ENCODE results near the gene COL6A3. TPM values are rescaled to one million over a fixed set of nuclear protein-coding genes. Genes with fewer than 3 reads are reported as not detected.
"Not testable (repeated sequence)": the region's sequence is repeated elsewhere in the genome, so short reads cannot be mapped to it uniquely, and the experiment has no call there.

The COL6A3 gene
- total and polyA plus RNA-seq, 11 donors = 17.4 to 290 (median 87.3) TPM

DNA sequence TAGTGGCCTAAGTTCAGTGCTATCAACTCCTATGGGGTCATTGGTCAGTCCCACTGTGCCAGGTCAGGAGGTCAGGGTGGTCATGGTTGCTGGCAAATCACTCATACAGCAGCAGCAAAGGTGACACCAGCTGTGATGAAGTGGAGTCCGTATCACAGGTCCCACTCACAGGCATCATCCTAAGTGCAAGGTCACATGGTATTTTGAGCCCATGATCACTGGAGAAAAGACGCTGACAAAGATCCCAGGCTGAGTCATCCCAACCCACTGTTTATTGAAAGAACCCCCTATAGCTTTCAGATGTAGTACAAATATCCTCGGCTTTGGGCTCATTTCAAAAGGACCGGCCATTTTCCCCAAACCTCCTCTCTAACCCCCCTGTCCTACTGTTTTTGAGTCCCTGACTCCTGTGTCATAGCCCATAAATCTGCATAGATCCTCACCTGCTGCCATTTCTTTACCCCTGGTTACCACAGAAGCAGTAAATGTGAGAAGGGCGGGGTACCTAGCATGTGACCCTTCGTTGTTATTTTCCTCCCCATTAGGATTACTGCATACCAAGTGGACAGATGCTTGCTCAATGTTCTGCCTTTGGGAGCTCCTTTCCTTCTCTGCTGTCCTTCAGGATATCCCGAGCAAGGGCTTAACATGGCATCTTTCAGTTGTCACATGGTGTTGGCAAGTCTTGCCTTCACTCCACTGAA is 107.7 kb downstream of the COL6A3 start:
- no peaks in the 10 kb centered on the region for H3K27me3 ChIP-seq
- peaks cover 0 to 36% (median 6%) of the 10 kb centered on the region in 12 donors for H3K4me1 ChIP-seq
- peak overlapping the region in 1 of 12 donors; percentile 6 for H3K27ac ChIP-seq
- DNase-seq = no peak
- intact Hi-C loops (cut with DNase I) = no loop called here
- no peaks in the 10 kb centered on the region for H3K36me3 ChIP-seq
- no peak for ATAC-seq
- no peak overlapping the region for H3K4me3 ChIP-seq
- TF ChIP-seq, protein P1, sequence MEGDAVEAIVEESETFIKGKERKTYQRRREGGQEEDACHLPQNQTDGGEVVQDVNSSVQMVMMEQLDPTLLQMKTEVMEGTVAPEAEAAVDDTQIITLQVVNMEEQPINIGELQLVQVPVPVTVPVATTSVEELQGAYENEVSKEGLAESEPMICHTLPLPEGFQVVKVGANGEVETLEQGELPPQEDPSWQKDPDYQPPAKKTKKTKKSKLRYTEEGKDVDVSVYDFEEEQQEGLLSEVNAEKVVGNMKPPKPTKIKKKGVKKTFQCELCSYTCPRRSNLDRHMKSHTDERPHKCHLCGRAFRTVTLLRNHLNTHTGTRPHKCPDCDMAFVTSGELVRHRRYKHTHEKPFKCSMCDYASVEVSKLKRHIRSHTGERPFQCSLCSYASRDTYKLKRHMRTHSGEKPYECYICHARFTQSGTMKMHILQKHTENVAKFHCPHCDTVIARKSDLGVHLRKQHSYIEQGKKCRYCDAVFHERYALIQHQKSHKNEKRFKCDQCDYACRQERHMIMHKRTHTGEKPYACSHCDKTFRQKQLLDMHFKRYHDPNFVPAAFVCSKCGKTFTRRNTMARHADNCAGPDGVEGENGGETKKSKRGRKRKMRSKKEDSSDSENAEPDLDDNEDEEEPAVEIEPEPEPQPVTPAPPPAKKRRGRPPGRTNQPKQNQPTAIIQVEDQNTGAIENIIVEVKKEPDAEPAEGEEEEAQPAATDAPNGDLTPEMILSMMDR (IDR thresholded peaks at IDR 0.05) = no peak
- TF ChIP-seq POLR2A (IDR thresholded peaks at IDR 0.05) = no peak
- WGBS, 4 donors = 62 to 92% (median 75%) methylated on average over 6 to 7 of the region's 7 CpGs
- peaks cover 0 to 15% (median 0%) of the 10 kb centered on the region in 12 donors for H3K9me3 ChIP-seq

DNA sequence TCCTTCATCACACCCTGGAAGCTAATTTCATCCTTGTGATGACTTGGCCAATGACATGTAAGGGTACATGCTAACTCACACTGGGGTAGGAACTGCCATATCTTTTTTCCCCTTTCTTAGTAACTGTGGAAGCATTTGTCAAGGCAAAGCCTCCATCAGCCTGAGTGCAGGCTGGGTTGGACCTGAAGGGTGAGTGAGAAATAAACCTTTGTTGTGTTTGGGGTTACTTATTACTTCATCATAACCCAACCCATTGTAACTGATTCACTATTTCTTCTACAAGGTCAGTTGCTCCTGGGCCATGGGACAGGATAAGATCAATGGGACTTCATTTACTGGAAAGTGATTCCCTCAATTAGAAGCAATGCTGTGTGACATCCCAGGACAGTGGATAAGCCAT is 108.4 kb downstream of the COL6A3 start:
- TF ChIP-seq, protein P1 (IDR thresholded peaks at IDR 0.05) = no peak
- TF ChIP-seq POLR2A (IDR thresholded peaks at IDR 0.05) = no peak
- H3K4me3 ChIP-seq = no peak overlapping the region
- peak overlapping the region in 1 of 12 donors; percentile 6 for H3K27ac ChIP-seq
- no peaks in the 10 kb centered on the region for H3K27me3 ChIP-seq
- H3K4me1 ChIP-seq = peaks cover 0 to 35% (median 6%) of the 10 kb centered on the region in 12 donors
- H3K36me3 ChIP-seq = no peaks in the 10 kb centered on the region
- peaks cover 0 to 15% (median 0%) of the 10 kb centered on the region in 12 donors for H3K9me3 ChIP-seq
- intact Hi-C loops (cut with DNase I) = no loop called here
- DNase-seq (no peak), ATAC-seq (no peak)

DNA sequence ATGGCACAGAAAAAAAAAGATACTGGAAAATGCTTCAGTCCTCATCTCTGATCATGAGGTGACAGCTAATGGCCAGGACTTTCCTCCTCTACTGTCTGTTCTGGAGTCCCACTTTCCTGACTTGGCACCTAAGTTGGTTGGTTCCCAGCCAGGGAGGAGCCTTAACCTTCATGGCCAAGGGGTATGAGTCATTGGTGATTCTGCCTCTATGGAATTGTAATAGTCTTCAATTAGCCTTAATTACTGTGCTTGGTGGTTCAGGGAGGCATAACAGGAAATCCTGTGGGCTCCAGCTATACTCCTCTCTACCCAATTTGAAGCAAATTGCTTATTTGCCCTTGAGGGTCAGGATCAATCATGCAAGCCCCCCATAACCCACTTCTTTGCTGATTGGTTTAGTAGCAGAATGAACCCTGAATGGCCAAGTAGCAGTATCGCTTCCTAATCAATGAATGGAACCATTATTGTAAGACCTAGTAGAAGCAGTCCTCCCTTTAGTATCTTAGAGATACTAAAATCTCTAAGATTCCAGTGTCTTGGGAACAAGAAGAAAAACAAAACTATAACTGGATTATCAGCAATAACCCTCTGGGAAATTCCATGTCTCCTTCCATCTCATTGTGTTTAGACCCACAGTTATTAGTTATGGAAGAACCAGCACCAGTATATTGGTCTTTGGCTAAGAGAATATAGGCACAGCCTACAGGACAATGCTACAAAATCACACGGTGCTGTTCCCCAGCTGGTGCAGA is 109.0 kb downstream of the COL6A3 start:
- peaks cover 0 to 15% (median 0%) of the 10 kb centered on the region in 12 donors for H3K9me3 ChIP-seq
- 44 to 94% (median 75%) methylated on average over 2 of the region's 2 CpGs for WGBS, 4 donors
- H3K4me3 ChIP-seq = no peak overlapping the region
- peaks cover 0 to 36% (median 6%) of the 10 kb centered on the region in 12 donors for H3K4me1 ChIP-seq
- ATAC-seq = peak in 1 of 4 donors; percentile 35
- intact Hi-C loops (cut with DNase I) = no loop called here
- H3K27ac ChIP-seq = no peak overlapping the region
- no peaks in the 10 kb centered on the region for H3K36me3 ChIP-seq
- TF ChIP-seq, protein P1 (IDR thresholded peaks at IDR 0.05) = no peak
- no peak for TF ChIP-seq POLR2A (IDR thresholded peaks at IDR 0.05)
- no peaks in the 10 kb centered on the region for H3K27me3 ChIP-seq
- DNase-seq = no peak

DNA sequence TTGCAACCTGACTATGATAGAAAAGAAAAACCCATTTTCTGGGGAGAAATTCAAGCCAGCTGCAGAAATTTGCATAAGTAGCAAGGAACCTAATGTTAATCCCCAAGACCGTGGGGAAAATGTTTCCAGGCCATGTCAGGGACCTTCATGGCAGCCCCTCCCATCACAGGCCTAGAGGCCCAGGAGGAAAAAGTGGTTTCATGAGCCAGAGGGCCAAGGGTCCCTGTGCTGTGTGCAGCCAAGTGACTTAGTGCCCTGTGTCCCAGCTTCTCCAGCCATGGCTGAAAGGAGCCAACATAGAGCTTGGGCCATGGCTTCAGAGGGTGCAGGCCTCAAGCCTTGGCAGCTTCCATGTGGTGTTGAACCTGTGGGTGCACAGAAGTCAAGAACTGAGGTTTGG is 110.7 kb downstream of the COL6A3 start:
- ATAC-seq = not testable (repeated sequence)

More for the DNA sequence above, 110.7 kb downstream of the COL6A3 start:
- H3K27ac ChIP-seq; DNase-seq; H3K27me3 ChIP-seq; intact Hi-C loops (cut with DNase I); H3K36me3 ChIP-seq; H3K4me3 ChIP-seq: not testable (repeated sequence)
- WGBS, 4 donors = 43 to 91% (median 55%) methylated on average over 1 of the region's 1 CpG
- peaks cover 0 to 23% (median 2%) of the 10 kb centered on the region in 12 donors for H3K4me1 ChIP-seq
- peaks cover 0 to 15% (median 0%) of the 10 kb centered on the region in 12 donors for H3K9me3 ChIP-seq
